K562 (cell line): Measurements from ENCODE around the gene TBC1D2. TPM values are rescaled to one million over a fixed set of nuclear protein-coding genes. Genes with fewer than 3 reads are reported as not detected.
A peak's percentile ranks its signal among the peaks of the same experiment; 100 is the strongest.

Experiments used
- ATAC-seq: fragments of 200-7000 bp; cut with Tn5 transposase; 3 replicates; pipeline ENCODE4 v1.9.1; 2020; ENCODE audit warnings: moderate library complexity
- BruUV-seq: library from RNA; stranded (reverse); fragments of 400-500 nt; replicated peaks from 2 replicates; lab custom pipeline; 2021; lab: Mats Ljungman, UMichigan
- CTCF ChIA-PET: fragments of 300-600 bp; formaldehyde crosslinking; extraction: SDS; loops from one replicate; lab custom pipeline; 2021; ENCODE audit warnings: low intra/inter-chr PET ratio; lab: Yijun Ruan, JAX
- POLR2A ChIA-PET: fragments of 300-600, 350-650 bp; sonication (Branson Sonifier 250); formaldehyde crosslinking; extraction: SDS; loops from one replicate; lab custom pipeline; 2021; ENCODE audit warnings: antibody characterized with exemption, inconsistent platforms; lab: Yijun Ruan, JAX
- DNase-seq, 4 experiments: peaks; one replicate each; pipeline versions ENCODE4 v3.0.0 to v3.0.0-alpha.2; 2011 to 2018; ENCODE audit warnings: low spot score in 3 of 4, mixed read lengths in 3 of 4; ENCODE audit errors: extremely low read depth in 1 of 4
- FAIRE-seq: peaks from 2 replicates; lab custom pipeline; 2011; peaks lifted over from hg19 to GRCh38; lab: Jason Lieb, UNC
- H2AFZ ChIP-seq: 2 replicates; pipeline ENCODE4 v1.6.0; 2011; ENCODE audit warnings: low read depth, low read length, control low read depth, inconsistent platforms
- H3K27ac ChIP-seq: fragments of 200-600 bp; 3 replicates; pipeline ENCODE4 v1.8.0; 2011; ENCODE audit warnings: low read depth, mild to moderate bottlenecking, control low read depth, inconsistent platforms, low read length, moderate library complexity, mixed read lengths; ENCODE audit errors: extremely low read depth
- H3K27me3 ChIP-seq, 2 experiments: fragments of 300-600 bp in 1 of 2; 2 replicates in 1 of 2; 3 replicates in 1 of 2; pipeline versions ENCODE4 v1.6.0 to v1.8.0; 2011; ENCODE audit warnings: inconsistent platforms in 2 of 2, low read length in 2 of 2, mild to moderate bottlenecking in 1 of 2, mixed read lengths in 1 of 2, moderate library complexity in 1 of 2; ENCODE audit not compliant: control insufficient read depth in 2 of 2, insufficient read depth in 2 of 2
- H3K36me3 ChIP-seq: fragments of 300-600 bp; 3 replicates; pipeline ENCODE4 v1.8.0; 2011; ENCODE audit warnings: mild to moderate bottlenecking, low read length, inconsistent platforms; ENCODE audit not compliant: control insufficient read depth, insufficient read depth
- H3K4me1 ChIP-seq, 2 experiments: fragments of 200-600 bp in 1 of 2; replicated peaks in 1 of 2; 2 replicates in 1 of 2; 3 replicates in 1 of 2; pipeline versions ENCODE4 v1.5.1 to v1.8.0; 2011; ENCODE audit warnings: inconsistent platforms in 2 of 2, low read length in 2 of 2, mild to moderate bottlenecking in 1 of 2, mixed read lengths in 1 of 2, moderate library complexity in 1 of 2; ENCODE audit not compliant: control insufficient read depth in 2 of 2, insufficient read depth in 2 of 2
- H3K4me2 ChIP-seq: 2 replicates; pipeline ENCODE4 v1.6.1; 2011; ENCODE audit warnings: low read length, control low read depth, inconsistent platforms, mixed read lengths; ENCODE audit not compliant: insufficient read depth
- H3K4me3 ChIP-seq: fragments of 200-600 bp; sonication (generic), shearing (Covaris generic); 2 replicates; pipeline ENCODE4 v1.5.1; 2016; ENCODE audit warnings: control low read depth, inconsistent platforms
- H3K79me2 ChIP-seq: fragments of 200-600 bp; 3 replicates; pipeline ENCODE4 v1.8.0; 2011; ENCODE audit warnings: low read length, inconsistent platforms; ENCODE audit not compliant: control insufficient read depth, insufficient read depth
- H3K9ac ChIP-seq, 2 experiments: 2 replicates each; pipeline versions ENCODE4 v1.6.0 to v1.6.1; 2011; ENCODE audit warnings: low read depth in 2 of 2, low read length in 2 of 2, control low read depth in 1 of 2, inconsistent platforms in 1 of 2, mild to moderate bottlenecking in 1 of 2, mixed read lengths in 1 of 2; ENCODE audit not compliant: insufficient read depth in 1 of 2
- H3K9me1 ChIP-seq: one replicate; pipeline ENCODE4 v1.6.0; 2011; ENCODE audit warnings: inconsistent platforms, mild to moderate bottlenecking, low read length, moderate library complexity; ENCODE audit not compliant: control insufficient read depth, insufficient read depth
- H3K9me3 ChIP-seq: replicated peaks from 2 replicates; pipeline ENCODE4 v1.5.1; 2011; ENCODE audit warnings: low read depth, low read length, inconsistent platforms; ENCODE audit not compliant: control insufficient read depth, insufficient read depth
- H4K20me1 ChIP-seq: replicated peaks from 2 replicates; pipeline ENCODE4 v1.6.1; 2011; ENCODE audit warnings: low read length, inconsistent platforms, mixed read lengths; ENCODE audit not compliant: control insufficient read depth, insufficient read depth
- CHD7 ChIP-seq: fragments of 200-600 bp; sonication (generic); IDR thresholded peaks from one replicate; pipeline ENCODE4 v1.6.1; 2012; ENCODE audit warnings: mild to moderate bottlenecking, low read depth, low read length, inconsistent platforms
- CREBBP ChIP-seq: IDR thresholded peaks from one replicate; pipeline ENCODE4 v1.6.1; 2012; ENCODE audit warnings: low read depth, mild to moderate bottlenecking, control low read depth, inconsistent platforms, low read length
- GATA2 ChIP-seq: sonication (generic); formaldehyde crosslinking; IDR thresholded peaks from 2 replicates; pipeline ENCODE4 v1.4.0; 2020; ENCODE audit warnings: mild to moderate bottlenecking, missing genetic modification reagents
- MEIS2 ChIP-seq: fragments of 450-650 bp; IDR thresholded peaks from 2 replicates; pipeline ENCODE4 v1.6.1; 2014; ENCODE audit warnings: mild to moderate bottlenecking; ENCODE audit not compliant: partially characterized antibody
- PHF8 ChIP-seq: fragments of 200-600 bp; sonication (generic); IDR thresholded peaks from 2 replicates; pipeline ENCODE4 v1.6.1; 2012; ENCODE audit warnings: mixed run types, mild to moderate bottlenecking, inconsistent platforms, low read length, moderate library complexity, borderline replicate concordance
- STAT5A ChIP-seq: IDR thresholded peaks from 2 replicates; pipeline ENCODE4 v1.6.1; 2012; ENCODE audit warnings: low read length, inconsistent platforms, borderline replicate concordance
- ZBTB7A ChIP-seq: IDR thresholded peaks from 2 replicates; pipeline ENCODE4 v1.6.1; 2011; ENCODE audit warnings: low read depth, mild to moderate bottlenecking, low read length, moderate library complexity, borderline replicate concordance; ENCODE audit not compliant: control insufficient read depth
- ZNF436 ChIP-seq: fragments of 250-450, 450-650 bp; sonication (Bioruptor Pico); formaldehyde crosslinking; IDR thresholded peaks from 2 replicates; pipeline ENCODE4 v1.7.0; 2020; ENCODE audit warnings: mild to moderate bottlenecking
- WGBS: fragments of 100-300 bp; shearing (Covaris generic); methylation state at CpG from one replicate; pipeline ENCODE4 v1.1.6; 2016; ENCODE audit warnings: low coverage, mixed read lengths; ENCODE audit not compliant: insufficient coverage; ENCODE audit errors: missing lambda C conversion rate; 5-methylcytosine and 5-hydroxymethylcytosine counted together
- in situ Hi-C: fragments of 300-500 bp; cut with MboI; formaldehyde crosslinking; loops from 4 replicates; pipeline ENCODE4 v1.15.0; 2018; ENCODE audit warnings: inconsistent platforms, mixed read lengths
- intact Hi-C: fragments of 100-400 bp; cut with micrococcal nuclease; formaldehyde crosslinking; loops from 2 replicates; pipeline ENCODE4 v1.14.2; 2022
- polyA plus RNA-seq, 8 experiments: library from polyadenylated mRNA; depleted of rRNA in 4 of 8; stranded (reverse) in 5 of 8; unstranded in 3 of 8; fragments of >200 nt; fragmentation: Nextera tagmentation in 2 of 8; fragmentation: Illumina TruSeq in 1 of 8; extraction: Ambion mirVana in 2 of 8; extraction: Trizol in 1 of 8; gene quantifications; 2 replicates each; pipeline versions ENCODE4 v1.2.1 to v1.2.3, GENCODE V29; 2011 to 2014; ENCODE audit warnings: inconsistent platforms in 1 of 8, missing spikeins in 1 of 8
- total RNA-seq, 7 experiments: library from RNA; depleted of rRNA in 6 of 7; stranded (reverse); fragments of >200 nt in 6 of 7; fragmentation: Illumina TruSeq in 2 of 7; extraction: Trizol in 2 of 7; gene quantifications; 2 replicates each; pipeline versions ENCODE4 v1.2.1 to v1.2.3, GENCODE V29; 2011 to 2021; ENCODE audit warnings: low replicate concordance in 1 of 7

TBC1D2 gene
- total and polyA plus RNA-seq, 9 of the 15 experiments (the other 6 are each of a cell fraction or from before 2014, with no cell fraction given): 0.10 to 7.0 (median 2.5) TPM

DNA sequence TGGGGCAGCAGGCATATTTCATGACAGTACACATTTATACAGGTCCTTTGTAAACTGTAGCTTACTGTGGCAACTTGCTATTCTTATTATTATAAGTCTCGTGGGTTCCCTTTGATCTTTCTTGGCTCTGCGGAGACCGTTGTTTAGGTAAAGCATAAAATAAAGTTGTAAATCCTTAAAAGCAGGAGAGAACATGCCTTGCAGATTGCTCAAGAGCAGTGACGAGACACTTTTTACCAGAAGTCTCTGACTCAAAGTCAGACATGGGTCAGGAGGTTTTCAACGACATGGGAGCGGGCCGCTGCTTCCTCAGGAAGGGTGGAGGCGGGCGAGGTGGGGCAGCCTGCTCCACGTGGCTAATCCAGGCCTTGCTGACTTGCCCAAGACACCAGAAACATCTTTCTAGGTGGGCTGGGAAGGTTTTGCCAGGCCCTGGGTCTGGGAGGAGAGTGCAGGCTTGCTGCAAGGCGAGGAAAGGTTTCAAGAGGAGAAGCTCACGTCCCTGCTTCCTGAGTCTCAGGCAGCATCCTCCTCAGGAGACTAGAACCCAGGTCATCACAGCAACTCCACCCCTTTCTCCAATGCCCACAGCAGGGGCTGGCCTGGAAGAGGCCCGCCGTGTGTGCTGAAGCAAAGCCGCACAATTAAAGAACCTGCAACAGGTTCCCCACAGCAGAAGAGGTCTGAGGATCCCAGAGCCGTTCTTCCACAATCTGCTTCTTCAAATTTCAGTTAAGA, 6.5 kb downstream of the TBC1D2 start:
- POLR2A ChIA-PET: interaction anchor here (0.6 to 1.4 kb wide), 3 partner anchors 8 to 243 kb away, joined by 3 to 6 read pairs (median 4); no protein-coding TSS in a partner anchor
- H3K9me1 ChIP-seq: no peaks in the 10 kb centered on the region
- H3K27ac ChIP-seq: peak overlapping the region; percentile 91
- CTCF ChIA-PET: no interaction called here
- H3K36me3 ChIP-seq: peaks cover 22% of the 10 kb centered on the region; the same call in 2 of the 3 replicates
- no peaks in the 10 kb centered on the region for H4K20me1 ChIP-seq
- no TSS peak for BruUV-seq
- peak overlapping the region; percentile 47 to 63 for H3K9ac ChIP-seq
- H3K9me3 ChIP-seq: no peaks in the 10 kb centered on the region
- H3K4me1 ChIP-seq: peaks cover 43 to 44% of the 10 kb centered on the region in 2 experiments
- H3K27me3 ChIP-seq: no peaks in the 10 kb centered on the region
- 24% methylated on average over 16 of the region's 16 CpGs for WGBS
- ATAC-seq (peak; percentile 84), FAIRE-seq (peak; percentile 92), DNase-seq (peak; percentile 42 to 87 (median 62))
- in situ Hi-C loops: no loop called here
- no peak overlapping the region for H3K4me3 ChIP-seq
- H2AFZ ChIP-seq: peak overlapping the region; percentile 96
- H3K4me2 ChIP-seq: peak overlapping the region; percentile 60
- H3K79me2 ChIP-seq: peaks cover 6% of the 10 kb centered on the region; the same call in 1 of the 3 replicates
- intact Hi-C loops: no loop called here
- no peak for TF ChIP-seq GATA2
- TF ChIP-seq CREBBP: no peak
- peak; percentile 63 for TF ChIP-seq MEIS2
- TF ChIP-seq ZBTB7A: no peak
- TF ChIP-seq STAT5A: no peak
- TF ChIP-seq ZNF436 (CRISPR knock-in tag): no peak
- TF ChIP-seq CHD7: no peak
- peak; percentile 46; the same call in 1 of the 2 replicates for TF ChIP-seq PHF8
